Esophagus squamous epithelium (tissue), 5 donors: ENCODE data around the gene NAPSA. TPM values are rescaled to one million over a fixed set of nuclear protein-coding genes. Genes with fewer than 3 reads are reported as not detected.

Source experiments
- DNase-seq: peaks from one replicate; lab custom pipeline; 2025; lab: John Stamatoyannopoulos, UW
- H3K27ac ChIP-seq, 4 donors: fragments of 200-600 bp; sonication (generic); one replicate each; pipeline ENCODE4 v1.5.1; 2016 to 2019; ENCODE audit warnings: mild to moderate bottlenecking in 1 of 4
- H3K27me3 ChIP-seq, 4 donors: fragments of 200-600 bp; sonication (generic); 1 replicate in 3 of 4; 2 replicates in 1 of 4; pipeline versions ENCODE4 v1.5.1 to v1.6.0; 2017 to 2021; ENCODE audit warnings: antibody characterized with exemption in 1 of 4
- H3K36me3 ChIP-seq, 3 donors: fragments of 200-600 bp; sonication (generic); one replicate each; pipeline ENCODE4 v1.5.1; 2016 to 2019
- H3K4me1 ChIP-seq, 3 donors: fragments of 200-600 bp; sonication (generic); one replicate each; pipeline ENCODE4 v1.5.1; 2017 to 2019
- H3K4me3 ChIP-seq, 4 donors: fragments of 200-600 bp; sonication (generic); 1 replicate in 3 of 4; 2 replicates in 1 of 4; pipeline ENCODE4 v1.5.1; 2016 to 2019; ENCODE audit warnings: mild to moderate bottlenecking in 2 of 4, moderate library complexity in 1 of 4
- H3K9me3 ChIP-seq, 3 donors: fragments of 200-600 bp; sonication (generic); one replicate each; pipeline ENCODE4 v1.5.1; 2016 to 2019
- POLR2A ChIP-seq, 4 donors: fragments of 450-650 bp; IDR thresholded peaks; one replicate each; pipeline ENCODE4 v1.6.1; 2017; ENCODE audit warnings: antibody characterized with exemption in 4 of 4, mild to moderate bottlenecking in 4 of 4, moderate library complexity in 3 of 4
- WGBS, 2 donors: methylation state at CpG; one replicate each; pipeline ENCODE4 v1.1.5; 2018; 5-methylcytosine and 5-hydroxymethylcytosine counted together
- intact Hi-C: fragments of 100-400 bp; cut with DNase I; formaldehyde crosslinking; loops from one replicate; pipeline ENCODE4 v1.15.0; 2022
- total RNA-seq, 4 donors: library from RNA; depleted of rRNA; stranded (reverse); fragments of >200 nt; gene quantifications; one replicate each; pipeline ENCODE4 v1.1.0, GENCODE V29; 2016
- TF ChIP-seq, protein P1 (sequence below), 6 experiments: fragments of 450-650 bp in 4 of 6; fragments of 200-600 bp in 2 of 6; sonication (generic) in 2 of 6; IDR thresholded peaks; one replicate each; pipeline ENCODE4 v1.5.1; 2016 to 2019; ENCODE audit warnings: antibody characterized with exemption in 6 of 6, mild to moderate bottlenecking in 4 of 6, moderate library complexity in 4 of 6
- donor health status: DM: yes; HTN: yes; CAD: no.

Gene NAPSA
- total RNA-seq, 4 donors from 2014 or later, result 0.38 TPM; not detected in 3

DNA sequence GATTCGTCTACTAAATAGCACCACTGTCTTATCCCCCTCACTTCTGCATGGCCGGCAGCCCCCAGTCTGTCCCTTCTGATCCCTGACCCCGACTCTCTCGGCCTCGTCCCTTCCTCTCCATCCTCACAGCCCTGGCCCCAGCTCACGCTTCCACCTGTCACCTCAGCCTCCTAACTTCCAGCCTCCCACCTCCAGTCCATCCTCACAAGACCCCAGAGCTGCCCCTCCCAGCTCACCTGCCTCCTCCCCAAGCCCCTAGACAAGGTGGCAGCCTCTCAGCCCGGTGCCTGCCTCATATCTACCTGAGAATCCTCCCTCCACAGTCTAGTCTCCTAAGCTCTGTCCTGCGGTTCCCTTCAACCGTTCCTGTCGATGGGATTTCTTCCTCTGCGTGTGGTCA, 46.3 kb downstream of the NAPSA start:
- Histone ChIP-seq H3K4me1 (peaks cover 0 to 20% (median 2%) of the 10 kb centered on the region in 3 donors), H3K9me3 (no peaks in the 10 kb centered on the region), H3K4me3 (no peak overlapping the region), H3K27ac (no peak overlapping the region), H3K27me3 (peaks cover 2 to 80% (median 12%) of the 10 kb centered on the region in 4 donors), H3K36me3 (no peaks in the 10 kb centered on the region)
- no peak for DNase-seq
- intact Hi-C loops, result no loop called here
- 80 to 86% methylated on average over 11 of the region's 11 CpGs for WGBS, 2 donors
- TF ChIP-seq, protein P1, sequence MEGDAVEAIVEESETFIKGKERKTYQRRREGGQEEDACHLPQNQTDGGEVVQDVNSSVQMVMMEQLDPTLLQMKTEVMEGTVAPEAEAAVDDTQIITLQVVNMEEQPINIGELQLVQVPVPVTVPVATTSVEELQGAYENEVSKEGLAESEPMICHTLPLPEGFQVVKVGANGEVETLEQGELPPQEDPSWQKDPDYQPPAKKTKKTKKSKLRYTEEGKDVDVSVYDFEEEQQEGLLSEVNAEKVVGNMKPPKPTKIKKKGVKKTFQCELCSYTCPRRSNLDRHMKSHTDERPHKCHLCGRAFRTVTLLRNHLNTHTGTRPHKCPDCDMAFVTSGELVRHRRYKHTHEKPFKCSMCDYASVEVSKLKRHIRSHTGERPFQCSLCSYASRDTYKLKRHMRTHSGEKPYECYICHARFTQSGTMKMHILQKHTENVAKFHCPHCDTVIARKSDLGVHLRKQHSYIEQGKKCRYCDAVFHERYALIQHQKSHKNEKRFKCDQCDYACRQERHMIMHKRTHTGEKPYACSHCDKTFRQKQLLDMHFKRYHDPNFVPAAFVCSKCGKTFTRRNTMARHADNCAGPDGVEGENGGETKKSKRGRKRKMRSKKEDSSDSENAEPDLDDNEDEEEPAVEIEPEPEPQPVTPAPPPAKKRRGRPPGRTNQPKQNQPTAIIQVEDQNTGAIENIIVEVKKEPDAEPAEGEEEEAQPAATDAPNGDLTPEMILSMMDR (IDR thresholded peaks at IDR 0.05), result no peak
- no peak for TF ChIP-seq POLR2A (IDR thresholded peaks at IDR 0.05)

DNA sequence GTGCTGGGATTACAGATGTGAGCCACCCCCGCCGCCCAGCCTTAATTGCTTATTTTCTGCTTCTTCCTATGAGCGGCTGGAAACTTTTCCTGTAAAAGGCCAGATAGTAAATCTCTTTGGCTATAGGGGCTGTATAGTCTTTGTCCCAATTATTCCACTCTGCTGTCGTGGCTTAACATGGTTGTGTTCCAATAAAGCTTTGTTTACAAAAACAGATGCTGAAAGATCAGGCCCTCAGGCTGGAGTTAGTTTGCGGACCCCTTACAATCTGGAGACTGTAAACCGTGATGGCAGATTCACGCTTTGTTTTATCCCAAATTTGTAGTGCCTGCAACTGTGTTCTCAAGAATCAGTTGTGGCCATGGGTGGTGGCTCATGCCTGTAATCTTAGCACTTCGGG, 47.0 kb downstream of the NAPSA start:
- no peak for DNase-seq
- no peaks in the 10 kb centered on the region for H3K9me3 ChIP-seq
- H3K4me1 ChIP-seq, result peaks cover 0 to 17% (median 0%) of the 10 kb centered on the region in 3 donors
- no peak overlapping the region for H3K27ac ChIP-seq
- 81 to 87% methylated on average over 5 to 6 of the region's 8 CpGs for WGBS, 2 donors
- H3K4me3 ChIP-seq, result no peak overlapping the region
- TF ChIP-seq, protein P1 (IDR thresholded peaks at IDR 0.05), result no peak
- no peak for TF ChIP-seq POLR2A (IDR thresholded peaks at IDR 0.05)
- peaks cover 8 to 87% (median 13%) of the 10 kb centered on the region in 4 donors for H3K27me3 ChIP-seq
- H3K36me3 ChIP-seq, result no peaks in the 10 kb centered on the region
- intact Hi-C loops, result no loop called here

DNA sequence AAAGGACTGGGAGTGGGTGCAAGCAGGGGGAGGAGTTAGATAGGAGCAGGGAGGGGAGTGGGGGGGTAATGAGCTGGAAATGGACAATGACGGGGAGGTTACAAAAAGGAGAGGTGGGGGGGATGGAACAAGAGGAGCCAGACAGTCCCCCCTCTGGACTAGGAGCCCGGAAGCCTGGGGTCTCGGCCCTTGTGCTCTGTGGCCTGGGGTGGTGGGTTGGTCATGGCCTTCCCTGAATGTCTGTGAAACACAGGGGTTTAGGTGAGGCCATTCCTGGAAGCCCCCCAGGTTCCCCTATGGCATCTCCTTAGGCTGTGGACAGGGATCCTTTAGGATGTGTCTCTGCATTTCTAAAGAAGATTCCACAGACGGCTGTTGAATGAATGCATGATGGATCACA, 48.3 kb downstream of the NAPSA start:
- TF ChIP-seq, protein P1 (IDR thresholded peaks at IDR 0.05), result no peak
- TF ChIP-seq POLR2A (IDR thresholded peaks at IDR 0.05), result no peak
- WGBS, 2 donors, result 57 to 70% methylated on average over 4 of the region's 4 CpGs
- Histone ChIP-seq H3K27ac (no peak overlapping the region), H3K4me3 (no peak overlapping the region), H3K36me3 (no peaks in the 10 kb centered on the region), H3K4me1 (peaks cover 0 to 24% (median 2%) of the 10 kb centered on the region in 3 donors), H3K9me3 (no peaks in the 10 kb centered on the region), H3K27me3 (peaks cover 13 to 91% (median 22%) of the 10 kb centered on the region in 4 donors)
- no peak for DNase-seq
- intact Hi-C loops, result no loop called here

DNA sequence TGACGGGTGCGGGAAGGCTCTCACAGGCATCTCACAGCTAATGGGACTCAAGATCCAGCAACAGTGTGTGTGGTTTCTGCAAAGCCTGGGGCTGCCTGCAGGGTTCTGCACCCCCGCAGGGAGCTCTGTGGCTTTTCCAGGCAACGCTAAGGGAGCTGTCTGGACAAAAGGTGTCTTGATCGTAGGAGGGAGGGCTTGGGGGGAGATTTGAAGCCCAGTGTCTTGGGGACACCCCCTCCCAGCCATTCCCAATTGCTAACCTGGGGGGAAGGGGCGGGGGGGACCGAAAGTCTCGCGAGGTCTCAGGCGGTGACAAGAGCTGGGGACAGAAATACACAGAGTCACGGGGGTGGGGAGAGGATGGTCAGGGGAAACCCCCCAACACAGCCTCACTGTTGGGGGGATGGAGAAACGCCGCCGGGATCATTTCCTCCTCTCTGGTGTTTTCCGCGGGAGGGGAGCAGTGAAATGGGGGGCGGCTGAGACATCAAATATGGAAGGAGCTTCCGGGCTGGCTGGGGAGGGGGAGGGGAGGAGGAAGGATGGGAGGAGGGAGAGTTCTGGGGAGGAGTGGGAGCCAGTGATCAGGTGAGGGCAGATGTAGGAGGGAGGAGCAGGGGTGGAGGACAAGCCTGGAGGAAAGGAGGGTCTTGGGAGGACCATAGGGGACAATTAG, 49.5 kb downstream of the NAPSA start:
- no peak for DNase-seq
- Histone ChIP-seq H3K27me3 (peaks cover 13 to 93% (median 22%) of the 10 kb centered on the region in 4 donors), H3K4me3 (peak overlapping the region in 1 of 4 donors; percentile 4)

More for the DNA sequence above, 49.5 kb downstream of the NAPSA start:
- Histone ChIP-seq H3K36me3 (no peaks in the 10 kb centered on the region), H3K27ac (no peak overlapping the region), H3K9me3 (no peaks in the 10 kb centered on the region), H3K4me1 (peaks cover 0 to 28% (median 3%) of the 10 kb centered on the region in 3 donors)
- no peak for TF ChIP-seq POLR2A (IDR thresholded peaks at IDR 0.05)
- TF ChIP-seq, protein P1 (IDR thresholded peaks at IDR 0.05), result no peak
- WGBS, 2 donors, result 0 to 3% methylated on average over 7 to 13 of the region's 18 CpGs
- intact Hi-C loops, result no loop called here
